HEK293T (cell line): Measurements from ENCODE around the gene CCN5.

Experiments
- BHLHE40 ChIP-seq: fragments of 450-650 bp; IDR thresholded peaks from 2 replicates; pipeline ENCODE4 v1.6.1; 2016; ENCODE audit warnings: mild to moderate bottlenecking, moderate library complexity, borderline replicate concordance
- FOXK2 ChIP-seq: fragments of 450-650 bp; IDR thresholded peaks from 2 replicates; pipeline ENCODE4 v1.6.1; 2016; ENCODE audit warnings: mild to moderate bottlenecking
- HDGF ChIP-seq: fragments of 450-650 bp; IDR thresholded peaks from 2 replicates; pipeline ENCODE4 v1.6.1; 2017; ENCODE audit warnings: antibody characterized with exemption, borderline replicate concordance
- SUZ12 ChIP-seq: fragments of 450-650 bp; IDR thresholded peaks from 2 replicates; pipeline ENCODE4 v1.6.1; 2016; ENCODE audit warnings: mild to moderate bottlenecking
- TARDBP ChIP-seq: fragments of 450-650 bp; IDR thresholded peaks from 2 replicates; pipeline ENCODE4 v1.6.1; 2016

GRCh38 chr20:44689809-44690208 lies 25.4 kb upstream of the CCN5 start:
- TF ChIP-seq BHLHE40: no peak
- no peak for TF ChIP-seq SUZ12
- no peak for TF ChIP-seq FOXK2
- no peak for TF ChIP-seq TARDBP
- no peak for TF ChIP-seq HDGF
